ENCODE data around the gene LMF2. TPM values are rescaled to one million over a fixed set of nuclear protein-coding genes. Genes with fewer than 3 reads are reported as not detected.
A peak's percentile ranks its signal among the peaks of the same experiment; 100 is the strongest.

The LMF2 gene
- polyA plus RNA-seq, 1 of the 3 experiments (the other 2 are of a cell fraction): 34.3 TPM

DNA sequence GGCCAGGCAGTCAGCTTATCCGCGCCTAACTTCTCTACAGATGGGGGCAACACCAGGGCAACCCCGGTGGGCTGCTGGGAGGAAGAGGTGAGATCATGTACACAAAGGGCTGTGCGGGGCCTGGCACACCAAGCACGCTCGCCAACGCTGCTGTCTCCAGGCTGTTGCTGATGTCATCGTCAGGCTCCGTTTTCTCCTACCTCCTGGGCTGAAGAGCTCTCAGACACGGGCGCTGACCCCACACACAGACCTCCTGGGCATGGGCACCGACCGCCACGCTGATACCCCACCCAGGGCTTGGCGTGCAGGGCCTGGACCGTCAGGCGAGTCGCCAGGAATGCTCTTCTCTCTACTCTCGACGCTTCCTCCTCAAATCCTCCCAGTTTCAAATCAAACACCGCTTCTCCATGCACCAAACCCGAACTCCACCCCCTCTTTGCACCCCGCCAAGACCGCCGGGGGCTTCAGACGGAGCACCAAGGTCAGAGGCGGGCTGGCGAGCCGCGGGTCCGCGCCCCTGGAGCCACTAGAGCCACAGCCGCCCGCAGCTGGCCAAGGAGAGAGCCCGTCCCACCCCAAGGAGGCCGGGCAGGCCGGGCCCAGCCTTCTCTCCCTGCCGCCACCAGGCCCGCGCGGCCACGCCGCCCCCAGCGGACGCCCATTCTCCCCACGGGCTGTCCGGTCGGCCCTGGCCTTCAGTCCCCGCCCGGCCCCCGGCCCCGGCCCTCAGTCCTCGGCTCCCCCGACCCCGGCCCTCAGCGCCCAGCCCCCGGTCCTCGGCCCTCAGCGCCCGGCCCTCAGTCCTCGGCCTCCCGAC lies 33.4 kb downstream of the LMF2 start:
- H3K9ac ChIP-seq: peak overlapping the region; percentile 64
- H3K9me3 ChIP-seq: no peaks in the 10 kb centered on the region
- peak overlapping the region in 1 of 2 experiments; percentile 38; a peak in 2 of 4 replicates for H3K27ac ChIP-seq (ENCODE audit: low read depth in 2 of 2, low read length in 1 of 2)
- CTCF ChIA-PET: interaction anchor here (1.2 to 5.1 kb wide), 2 partner anchors 24 to 230 kb away, joined by 3 to 24 read pairs; no protein-coding TSS in a partner anchor
- no peaks in the 10 kb centered on the region for H3K27me3 ChIP-seq (ENCODE audit: insufficient read depth)
- H3K4me1 ChIP-seq (ENCODE audit: control insufficient read depth in 1 of 2, insufficient read depth in 2 of 2, low read depth in 1 of 2, low read length in 1 of 2): peaks cover 4 to 39% of the 10 kb centered on the region in 2 experiments; a peak in 2 of 4 replicates
- no peak overlapping the region for H2AFZ ChIP-seq (ENCODE audit: low read depth)
- H3K36me3 ChIP-seq (replicated peaks in 1 of 2; ENCODE audit: control insufficient read depth in 1 of 2, insufficient read depth in 2 of 2, low read length in 1 of 2): peaks cover 0 to 2% of the 10 kb centered on the region in 2 experiments
- H3K4me3 ChIP-seq (ENCODE audit: low read depth in 2 of 2, low read length in 1 of 2): peak overlapping the region; percentile 77 to 88
- peak; percentile 81 for DNase-seq
- H3K9me2 ChIP-seq: no peaks in the 10 kb centered on the region
- WGBS (ENCODE audit: low lambda C conversion rate): 7% methylated on average over 5 of the region's 62 CpGs
- H3K4me2 ChIP-seq: peak overlapping the region; percentile 87
- peaks cover 52% of the 10 kb centered on the region for H4K20me1 ChIP-seq (ENCODE audit: insufficient read depth)
- no peaks in the 10 kb centered on the region for H3F3A ChIP-seq (replicated peaks; ENCODE audit: insufficient read depth)
- POLR2A ChIA-PET: interaction anchor here (1.0 to 1.3 kb wide), 2 partner anchors 36 to 51 kb away, joined by 3 to 8 read pairs; partner anchors contain the start of gene SCO2
- H3K79me2 ChIP-seq (ENCODE audit: insufficient read depth): peaks cover 53% of the 10 kb centered on the region
- TF ChIP-seq, protein P1, sequence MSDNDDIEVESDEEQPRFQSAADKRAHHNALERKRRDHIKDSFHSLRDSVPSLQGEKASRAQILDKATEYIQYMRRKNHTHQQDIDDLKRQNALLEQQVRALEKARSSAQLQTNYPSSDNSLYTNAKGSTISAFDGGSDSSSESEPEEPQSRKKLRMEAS (IDR thresholded peaks at IDR 0.05; ENCODE audit: low read depth): peak; percentile 5; the same call in 1 of the 2 replicates
- TF ChIP-seq MXI1 (IDR thresholded peaks at IDR 0.05; ENCODE audit: low read depth, low read length) (peak; percentile 55), TCF12 (IDR thresholded peaks at IDR 0.05) (no peak)

DNA sequence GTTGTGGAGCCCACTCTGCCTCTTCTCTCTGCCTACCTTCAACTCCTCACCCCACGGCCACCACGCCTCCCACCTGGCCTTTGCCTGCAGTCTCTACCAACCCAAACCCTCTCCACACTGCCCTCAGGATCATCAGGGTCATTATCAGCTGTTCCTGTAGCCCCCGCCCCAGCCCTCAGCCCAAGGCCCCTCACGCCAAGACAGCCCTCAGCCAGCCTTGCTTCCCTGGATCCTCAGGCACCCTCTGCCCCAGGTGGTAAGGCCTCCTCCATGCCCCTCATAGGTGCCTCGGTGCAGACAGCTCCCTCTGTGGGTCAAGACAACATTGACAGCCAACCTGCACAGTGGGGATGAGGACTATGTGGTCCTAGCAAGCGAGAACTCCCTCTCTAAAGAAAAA lies 34.4 kb downstream of the LMF2 start:
- Histone ChIP-seq H3K4me3 (ENCODE audit: low read depth in 2 of 2, low read length in 1 of 2) (peak overlapping the region in 1 of 2 experiments; percentile 88; a peak in 2 of 4 replicates), H3F3A (replicated peaks; ENCODE audit: insufficient read depth) (no peaks in the 10 kb centered on the region), H3K27me3 (ENCODE audit: insufficient read depth) (no peaks in the 10 kb centered on the region), H3K9ac (0 out of 2 replicates have a peak overlapping the region, but pooled peaks have one; percentile 64), H4K20me1 (ENCODE audit: insufficient read depth) (peaks cover 61% of the 10 kb centered on the region), H2AFZ (ENCODE audit: low read depth) (no peak overlapping the region), H3K9me2 (no peaks in the 10 kb centered on the region), H3K79me2 (ENCODE audit: insufficient read depth) (peaks cover 62% of the 10 kb centered on the region), H3K4me2 (peak overlapping the region; percentile 87), H3K36me3 (replicated peaks in 1 of 2; ENCODE audit: control insufficient read depth in 1 of 2, insufficient read depth in 2 of 2, low read length in 1 of 2) (peaks cover 0 to 2% of the 10 kb centered on the region in 2 experiments), H3K4me1 (ENCODE audit: control insufficient read depth in 1 of 2, insufficient read depth in 2 of 2, low read depth in 1 of 2, low read length in 1 of 2) (peaks cover 4 to 39% of the 10 kb centered on the region in 2 experiments; a peak in 2 of 4 replicates), H3K9me3 (no peaks in the 10 kb centered on the region), H3K27ac (ENCODE audit: low read depth in 2 of 2, low read length in 1 of 2) (no peak overlapping the region; a peak in 1 of 4 replicates)
- DNase-seq: no peak
- TF ChIP-seq CTCF (IDR thresholded peaks at IDR 0.05): no peak
- TF ChIP-seq ELF1 (IDR thresholded peaks at IDR 0.05): no peak
- no peak for TF ChIP-seq MXI1 (IDR thresholded peaks at IDR 0.05; ENCODE audit: low read depth, low read length)
- TF ChIP-seq PBX3 (IDR thresholded peaks at IDR 0.05): no peak
- no peak for TF ChIP-seq JUND (IDR thresholded peaks at IDR 0.05)
- TF ChIP-seq GABPA (IDR thresholded peaks at IDR 0.05; ENCODE audit: low read depth): no peak
- no peak for TF ChIP-seq MEF2A (IDR thresholded peaks at IDR 0.05; ENCODE audit: borderline replicate concordance, low read depth)
- TF ChIP-seq NRF1 (IDR thresholded peaks at IDR 0.05; ENCODE audit: low read depth, low read length): no peak
- CTCF ChIA-PET: no interaction called here
- POLR2A ChIA-PET: interaction anchor here (1.3 kb wide), 1 partner anchor 52 kb away, joined by 8 read pairs; the partner anchor contains the start of gene SCO2
- WGBS (ENCODE audit: low lambda C conversion rate): 84% methylated on average over 5 of the region's 6 CpGs
